H9 (cell line): Measurements from ENCODE around the gene ECEL1. TPM values are rescaled to one million over a fixed set of nuclear protein-coding genes. Genes with fewer than 3 reads are reported as not detected.

Experiments used
- DNase-seq: peaks from one replicate; pipeline ENCODE4 v3.0.0-alpha.2; 2017
- H2AFZ ChIP-seq: one replicate; pipeline ENCODE4 v1.6.1; 2013; ENCODE audit warnings: mild to moderate bottlenecking, low read length, control low read depth, moderate library complexity
- H2AK5ac ChIP-seq: 2 replicates; pipeline ENCODE4 v1.6.1; 2013; ENCODE audit warnings: low read length, control low read depth, mixed read lengths; ENCODE audit not compliant: insufficient read length
- H2BK120ac ChIP-seq: one replicate; pipeline ENCODE4 v1.6.1; 2013; ENCODE audit warnings: low read depth, mild to moderate bottlenecking, low read length, control low read depth, inconsistent platforms; ENCODE audit not compliant: poor library complexity, severe bottlenecking
- H2BK12ac ChIP-seq: 2 replicates; pipeline ENCODE4 v1.6.1; 2013; ENCODE audit warnings: low read length, control low read depth, mixed read lengths, low read depth; ENCODE audit not compliant: insufficient read length
- H2BK15ac ChIP-seq: 2 replicates; pipeline ENCODE4 v1.6.1; 2013; ENCODE audit warnings: low read depth, low read length, control low read depth
- H2BK20ac ChIP-seq: one replicate; pipeline ENCODE4 v1.6.1; 2013; ENCODE audit warnings: low read depth, mild to moderate bottlenecking, low read length, control low read depth, inconsistent platforms; ENCODE audit not compliant: poor library complexity, severe bottlenecking
- H2BK5ac ChIP-seq: 2 replicates; pipeline ENCODE4 v1.6.1; 2013; ENCODE audit warnings: low read length, control low read depth, mixed read lengths; ENCODE audit not compliant: insufficient read length
- H3K14ac ChIP-seq: 2 replicates; pipeline ENCODE4 v1.6.1; 2013; ENCODE audit warnings: low read length, control low read depth; ENCODE audit not compliant: insufficient read depth
- H3K18ac ChIP-seq: 2 replicates; pipeline ENCODE4 v1.6.1; 2013; ENCODE audit warnings: low read depth, mild to moderate bottlenecking, mixed read lengths, low read length, control low read depth; ENCODE audit not compliant: insufficient read length
- H3K23ac ChIP-seq: 2 replicates; pipeline ENCODE4 v1.6.1; 2013; ENCODE audit warnings: low read length, control low read depth, mixed read lengths, low read depth; ENCODE audit not compliant: insufficient read length
- H3K23me2 ChIP-seq: 2 replicates; pipeline ENCODE4 v1.6.1; 2013; ENCODE audit warnings: low read depth, mild to moderate bottlenecking, mixed read lengths, low read length, control low read depth; ENCODE audit not compliant: insufficient read length, poor library complexity, severe bottlenecking
- H3K27ac ChIP-seq: 2 replicates; pipeline ENCODE4 v1.5.1; 2013; ENCODE audit warnings: low read length, control low read depth, mixed read lengths, low read depth; ENCODE audit not compliant: insufficient read length
- H3K27me3 ChIP-seq: 2 replicates; pipeline ENCODE4 v1.6.1; 2013; ENCODE audit warnings: low read length, control low read depth, inconsistent platforms; ENCODE audit not compliant: insufficient read depth
- H3K4ac ChIP-seq: 2 replicates; pipeline ENCODE4 v1.6.1; 2013; ENCODE audit warnings: low read depth, mild to moderate bottlenecking, control low read depth, inconsistent platforms, low read length, moderate library complexity
- H3K4me1 ChIP-seq: 2 replicates; pipeline ENCODE4 v1.6.1; 2013; ENCODE audit warnings: low read length, control low read depth, inconsistent platforms; ENCODE audit not compliant: insufficient read depth
- H3K4me2 ChIP-seq: 2 replicates; pipeline ENCODE4 v1.6.1; 2013; ENCODE audit warnings: low read length, control low read depth, mixed read lengths; ENCODE audit not compliant: insufficient read length, insufficient read depth
- H3K56ac ChIP-seq: 2 replicates; pipeline ENCODE4 v1.6.1; 2013; ENCODE audit warnings: low read depth, mild to moderate bottlenecking, mixed read lengths, low read length, control low read depth; ENCODE audit not compliant: insufficient read length
- H3K79me1 ChIP-seq: 2 replicates; pipeline ENCODE4 v1.6.1; 2013; ENCODE audit warnings: low read depth, mild to moderate bottlenecking, moderate library complexity, low read length, control low read depth, inconsistent platforms; ENCODE audit not compliant: insufficient read depth, poor library complexity, severe bottlenecking
- H3K79me2 ChIP-seq: 2 replicates; pipeline ENCODE4 v1.6.1; 2013; ENCODE audit warnings: low read length, control low read depth, inconsistent platforms; ENCODE audit not compliant: insufficient read depth
- H3K9ac ChIP-seq: 2 replicates; pipeline ENCODE4 v1.6.1; 2013; ENCODE audit warnings: low read length, control low read depth, mixed read lengths; ENCODE audit not compliant: insufficient read length; ENCODE audit errors: extremely low read depth
- H3K9me3 ChIP-seq: one replicate; pipeline ENCODE4 v1.6.1; 2013; ENCODE audit warnings: low read depth, low read length, inconsistent platforms; ENCODE audit not compliant: control insufficient read depth
- H3T11ph ChIP-seq: one replicate; pipeline ENCODE4 v1.6.1; 2013; ENCODE audit warnings: mild to moderate bottlenecking, low read length, control low read depth, inconsistent platforms
- H4K20me1 ChIP-seq: one replicate; pipeline ENCODE4 v1.6.1; 2013; ENCODE audit not compliant: control insufficient read depth, insufficient read length, insufficient read depth
- H4K5ac ChIP-seq: 2 replicates; pipeline ENCODE4 v1.6.1; 2013; ENCODE audit warnings: low read depth, mild to moderate bottlenecking, mixed read lengths, low read length, control low read depth; ENCODE audit not compliant: insufficient read length
- H4K8ac ChIP-seq: replicated peaks from 2 replicates; pipeline ENCODE4 v1.6.1; 2013; ENCODE audit warnings: low read length, control low read depth, mixed read lengths, low read depth; ENCODE audit not compliant: insufficient read length
- H4K91ac ChIP-seq: 2 replicates; pipeline ENCODE4 v1.6.1; 2013; ENCODE audit warnings: low read depth, mild to moderate bottlenecking, moderate library complexity, mixed read lengths, low read length, control low read depth; ENCODE audit not compliant: insufficient read length
- H3K27ac Mint-ChIP-seq, 3 experiments: 2 replicates in 2 of 3; 3 replicates in 1 of 3; pipeline ENCODE4 v1.8.0; 2020 to 2021; ENCODE audit warnings: mixed read lengths in 3 of 3, mild to moderate bottlenecking in 1 of 3, moderate library complexity in 1 of 3
- H3K27me3 Mint-ChIP-seq: 2 replicates; pipeline ENCODE4 v1.8.0; 2021; ENCODE audit warnings: low read depth, mild to moderate bottlenecking, moderate library complexity, mixed read lengths
- H3K36me3 Mint-ChIP-seq, 3 experiments: 2 replicates in 2 of 3; 3 replicates in 1 of 3; pipeline ENCODE4 v1.8.0; 2020 to 2021; ENCODE audit warnings: low read depth in 3 of 3, mixed read lengths in 3 of 3; ENCODE audit not compliant: insufficient read depth in 1 of 3
- H3K4me1 Mint-ChIP-seq, 2 experiments: 2 replicates each; pipeline ENCODE4 v1.8.0; 2020; ENCODE audit warnings: mixed read lengths in 2 of 2
- H3K4me3 Mint-ChIP-seq, 2 experiments: 2 replicates in 1 of 2; 3 replicates in 1 of 2; pipeline ENCODE4 v1.8.0; 2020 to 2021; ENCODE audit warnings: mild to moderate bottlenecking in 2 of 2, mixed read lengths in 2 of 2, moderate library complexity in 1 of 2
- H3K9me3 Mint-ChIP-seq, 2 experiments: 2 replicates in 1 of 2; 3 replicates in 1 of 2; pipeline ENCODE4 v1.8.0; 2020; ENCODE audit warnings: mild to moderate bottlenecking in 2 of 2, mixed read lengths in 2 of 2, moderate library complexity in 1 of 2
- WGBS: extraction: QIAGEN DNeasy Blood & Tissue Kit; methylation state at CpG from one replicate; pipeline ENCODE4 v1.1.7; 2013; ENCODE audit warnings: missing lambda C conversion rate, low lambda C conversion rate, mixed read lengths; ENCODE audit not compliant: insufficient read length; ENCODE audit errors: extremely low coverage; 5-methylcytosine and 5-hydroxymethylcytosine counted together
- total RNA-seq: library from RNA; stranded (reverse); gene quantifications from 2 replicates; pipeline ENCODE4 v1.2.1, GENCODE V29; 2021
- TF ChIP-seq, protein P1 (sequence below): fragments of 200-600 bp; sonication (generic); conservative IDR thresholded peaks from 3 replicates; pipeline ENCODE4 v1.8.0; 2021; ENCODE audit warnings: antibody characterized with exemption, mild to moderate bottlenecking

Gene ECEL1
- total RNA-seq, 1 experiment from 2014 or later, result 8.4 TPM

DNA sequence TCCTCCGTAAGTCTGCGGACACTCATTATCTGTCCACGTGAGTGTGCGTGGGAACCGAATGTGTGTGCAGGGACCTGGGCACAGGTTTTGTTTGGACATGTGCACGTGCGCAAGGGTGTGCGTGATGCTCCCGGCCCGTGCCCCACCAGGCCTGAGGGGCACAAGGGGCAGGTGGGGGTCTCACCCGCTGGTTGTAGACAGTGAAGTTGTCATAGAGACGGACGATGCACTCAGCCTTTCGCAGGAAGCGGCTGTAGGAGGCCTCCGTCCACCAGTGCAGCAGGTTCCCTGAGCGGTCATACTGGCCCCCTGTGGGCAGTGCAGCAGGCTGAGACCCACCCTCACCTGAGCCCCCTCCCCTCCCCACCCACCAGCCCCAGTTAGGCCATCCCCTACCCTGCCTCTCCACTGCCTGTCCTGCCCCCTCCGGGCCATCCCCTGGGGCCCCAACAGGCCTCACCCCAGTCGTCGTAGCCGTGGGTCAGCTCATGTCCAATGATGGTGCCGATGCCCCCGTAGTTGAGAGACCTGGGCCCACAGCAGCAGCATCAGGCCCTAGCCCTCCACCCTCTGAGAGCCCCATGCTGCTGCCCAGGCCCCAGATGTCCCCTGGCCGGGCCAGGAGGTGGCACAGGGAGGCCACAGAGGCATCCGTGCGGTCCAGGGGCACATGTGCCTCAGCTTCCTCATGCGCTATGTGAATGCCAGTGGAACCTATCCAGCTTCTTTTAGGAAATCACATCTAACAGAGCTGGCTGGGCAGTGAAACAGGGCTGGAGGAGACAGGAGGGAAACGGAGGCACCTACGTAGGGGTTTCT is 6.1 kb downstream of the ECEL1 start:
- Histone ChIP-seq H3K4me2 (no peak overlapping the region), H4K8ac (no peak overlapping the region), H2BK120ac (no peak overlapping the region), H2AK5ac (no peak overlapping the region), H3K79me1 (no peaks in the 10 kb centered on the region), H3K23ac (no peak overlapping the region), H4K5ac (no peak overlapping the region), H3K56ac (no peak overlapping the region), H3K9me3 (no peaks in the 10 kb centered on the region), H3K23me2 (peaks cover 9% of the 10 kb centered on the region), H3K27ac (no peak overlapping the region), H3T11ph (no peak overlapping the region), H2BK15ac (no peak overlapping the region), H3K9ac (no peak overlapping the region), H3K27me3 (peaks cover 24% of the 10 kb centered on the region), H3K4ac (no peak overlapping the region), H2BK20ac (no peak overlapping the region), H3K4me1 (no peaks in the 10 kb centered on the region), H3K14ac (no peak overlapping the region), H2BK12ac (no peak overlapping the region), H4K20me1 (no peaks in the 10 kb centered on the region), H2BK5ac (no peak overlapping the region), H2AFZ (no peak overlapping the region), H4K91ac (no peak overlapping the region), H3K79me2 (no peaks in the 10 kb centered on the region), H3K18ac (no peak overlapping the region)
- Mint-ChIP-seq H3K4me1 (peaks cover 6 to 7% of the 10 kb centered on the region in 2 experiments), H3K9me3 (no peaks in the 10 kb centered on the region), H3K36me3 (peaks cover 0 to 8% (median 0%) of the 10 kb centered on the region in 3 experiments; a peak in 3 of 7 replicates), H3K4me3 (no peak overlapping the region), H3K27ac (no peak overlapping the region), H3K27me3 (peaks cover 53% of the 10 kb centered on the region)
- no CpG with 5 or more reads among the region's 29 CpGs for WGBS
- TF ChIP-seq, protein P1, sequence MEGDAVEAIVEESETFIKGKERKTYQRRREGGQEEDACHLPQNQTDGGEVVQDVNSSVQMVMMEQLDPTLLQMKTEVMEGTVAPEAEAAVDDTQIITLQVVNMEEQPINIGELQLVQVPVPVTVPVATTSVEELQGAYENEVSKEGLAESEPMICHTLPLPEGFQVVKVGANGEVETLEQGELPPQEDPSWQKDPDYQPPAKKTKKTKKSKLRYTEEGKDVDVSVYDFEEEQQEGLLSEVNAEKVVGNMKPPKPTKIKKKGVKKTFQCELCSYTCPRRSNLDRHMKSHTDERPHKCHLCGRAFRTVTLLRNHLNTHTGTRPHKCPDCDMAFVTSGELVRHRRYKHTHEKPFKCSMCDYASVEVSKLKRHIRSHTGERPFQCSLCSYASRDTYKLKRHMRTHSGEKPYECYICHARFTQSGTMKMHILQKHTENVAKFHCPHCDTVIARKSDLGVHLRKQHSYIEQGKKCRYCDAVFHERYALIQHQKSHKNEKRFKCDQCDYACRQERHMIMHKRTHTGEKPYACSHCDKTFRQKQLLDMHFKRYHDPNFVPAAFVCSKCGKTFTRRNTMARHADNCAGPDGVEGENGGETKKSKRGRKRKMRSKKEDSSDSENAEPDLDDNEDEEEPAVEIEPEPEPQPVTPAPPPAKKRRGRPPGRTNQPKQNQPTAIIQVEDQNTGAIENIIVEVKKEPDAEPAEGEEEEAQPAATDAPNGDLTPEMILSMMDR, result no peak
- DNase-seq, result peak; percentile 19
